Endodermal cell (in vitro differentiated cells): ENCODE data around the gene INKA2. TPM values are rescaled to one million over a fixed set of nuclear protein-coding genes. Genes with fewer than 3 reads are reported as not detected.

ENCODE experiments used
- DNase-seq: peaks from one replicate; pipeline ENCODE4 v3.0.0-alpha.2; 2017
- H3K27ac ChIP-seq: 2 replicates; pipeline ENCODE4 v1.5.1; 2013; ENCODE audit warnings: mild to moderate bottlenecking, low read depth, low read length, moderate library complexity
- H3K27me3 ChIP-seq: 2 replicates; pipeline ENCODE4 v1.6.1; 2013; ENCODE audit warnings: mild to moderate bottlenecking, low read length, moderate library complexity; ENCODE audit not compliant: insufficient read depth, control insufficient read depth, poor library complexity, severe bottlenecking
- H3K36me3 ChIP-seq: 2 replicates; pipeline ENCODE4 v1.7.0; 2013; ENCODE audit warnings: mild to moderate bottlenecking, low read length, moderate library complexity; ENCODE audit not compliant: control insufficient read depth, insufficient read depth
- H3K4me1 ChIP-seq: one replicate; pipeline ENCODE4 v1.7.0; 2013; ENCODE audit warnings: low read length; ENCODE audit not compliant: control insufficient read depth, insufficient read depth
- H3K4me3 ChIP-seq: 2 replicates; pipeline ENCODE4 v1.5.1; 2013; ENCODE audit warnings: mild to moderate bottlenecking, low read length, moderate library complexity
- H3K9ac ChIP-seq: 2 replicates; pipeline ENCODE4 v1.6.1; 2013; ENCODE audit warnings: mild to moderate bottlenecking, low read length, moderate library complexity; ENCODE audit not compliant: poor library complexity, severe bottlenecking; ENCODE audit errors: extremely low read depth
- H3K9me3 ChIP-seq: 2 replicates; pipeline ENCODE4 v1.6.1; 2013; ENCODE audit warnings: mild to moderate bottlenecking, low read length, moderate library complexity; ENCODE audit not compliant: control insufficient read depth
- H3K27ac Mint-ChIP-seq: 2 replicates; pipeline ENCODE4 v1.8.0; 2020; ENCODE audit warnings: mixed read lengths
- H3K27me3 Mint-ChIP-seq: 2 replicates; pipeline ENCODE4 v1.8.0; 2021; ENCODE audit warnings: mild to moderate bottlenecking, mixed read lengths; ENCODE audit not compliant: insufficient read depth
- H3K36me3 Mint-ChIP-seq: 2 replicates; pipeline ENCODE4 v1.8.0; 2020; ENCODE audit warnings: low read depth, mixed read lengths
- H3K4me1 Mint-ChIP-seq: 2 replicates; pipeline ENCODE4 v1.8.0; 2020; ENCODE audit warnings: mixed read lengths
- H3K4me3 Mint-ChIP-seq: 2 replicates; pipeline ENCODE4 v1.8.0; 2020; ENCODE audit warnings: mild to moderate bottlenecking, moderate library complexity, mixed read lengths
- H3K9me3 Mint-ChIP-seq: 2 replicates; pipeline ENCODE4 v1.8.0; 2020; ENCODE audit warnings: mild to moderate bottlenecking, mixed read lengths
- WGBS, 2 experiments: methylation state at CpG; one replicate each; pipeline versions ENCODE4 v1.1.5 to v1.1.7; 2013; ENCODE audit warnings: missing lambda C conversion rate in 2 of 2, mixed read lengths in 1 of 2; ENCODE audit not compliant: insufficient coverage in 1 of 2, insufficient read length in 1 of 2; 5-methylcytosine and 5-hydroxymethylcytosine counted together
- total RNA-seq, 2 donors: library from RNA; stranded (reverse); fragmentation: NEBNext Ultra II Directional in 1 of 2; extraction: Animal tissue kit (Norgen Biotek cat#: 25700) in 1 of 2; gene quantifications; 2 replicates in 1 of 2; 3 replicates in 1 of 2; pipeline ENCODE4 v1.2.1, GENCODE V29; 2021
- TF ChIP-seq, protein P1 (sequence below): fragments of 200-600 bp; sonication (generic); conservative IDR thresholded peaks from 2 replicates; pipeline ENCODE4 v1.5.0; 2021; ENCODE audit warnings: antibody characterized with exemption, mild to moderate bottlenecking

The INKA2 gene
- total RNA-seq, 2 donors from 2014 or later = 1.4 to 1.9 TPM

- 93% methylated on average over 3 to 5 of the region's 5 CpGs for WGBS, 2 experiments
- H3K4me1 ChIP-seq = peaks cover 10% of the 10 kb centered on the region
- Mint-ChIP-seq H3K4me3 (no peak overlapping the region), H3K36me3 (no peaks in the 10 kb centered on the region), H3K27me3 (peaks cover 3% of the 10 kb centered on the region), H3K27ac (no peak overlapping the region), H3K9me3 (no peaks in the 10 kb centered on the region), H3K4me1 (peaks cover 9% of the 10 kb centered on the region)
- H3K36me3 ChIP-seq = no peaks in the 10 kb centered on the region
- no peak for DNase-seq
- peak overlapping the region; percentile 45 for H3K27ac ChIP-seq
- peaks cover 17% of the 10 kb centered on the region for H3K27me3 ChIP-seq
- TF ChIP-seq, protein P1, sequence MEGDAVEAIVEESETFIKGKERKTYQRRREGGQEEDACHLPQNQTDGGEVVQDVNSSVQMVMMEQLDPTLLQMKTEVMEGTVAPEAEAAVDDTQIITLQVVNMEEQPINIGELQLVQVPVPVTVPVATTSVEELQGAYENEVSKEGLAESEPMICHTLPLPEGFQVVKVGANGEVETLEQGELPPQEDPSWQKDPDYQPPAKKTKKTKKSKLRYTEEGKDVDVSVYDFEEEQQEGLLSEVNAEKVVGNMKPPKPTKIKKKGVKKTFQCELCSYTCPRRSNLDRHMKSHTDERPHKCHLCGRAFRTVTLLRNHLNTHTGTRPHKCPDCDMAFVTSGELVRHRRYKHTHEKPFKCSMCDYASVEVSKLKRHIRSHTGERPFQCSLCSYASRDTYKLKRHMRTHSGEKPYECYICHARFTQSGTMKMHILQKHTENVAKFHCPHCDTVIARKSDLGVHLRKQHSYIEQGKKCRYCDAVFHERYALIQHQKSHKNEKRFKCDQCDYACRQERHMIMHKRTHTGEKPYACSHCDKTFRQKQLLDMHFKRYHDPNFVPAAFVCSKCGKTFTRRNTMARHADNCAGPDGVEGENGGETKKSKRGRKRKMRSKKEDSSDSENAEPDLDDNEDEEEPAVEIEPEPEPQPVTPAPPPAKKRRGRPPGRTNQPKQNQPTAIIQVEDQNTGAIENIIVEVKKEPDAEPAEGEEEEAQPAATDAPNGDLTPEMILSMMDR = no peak
- no peak overlapping the region for H3K9ac ChIP-seq
- H3K9me3 ChIP-seq = no peaks in the 10 kb centered on the region
- H3K4me3 ChIP-seq = no peak overlapping the region
Measured at GRCh38 chr1:111733992-111734341, 5.2 kb downstream of the INKA2 start.

GRCh38 chr1:111733183-111733991 is 5.8 kb downstream of the INKA2 start:
- TF ChIP-seq, protein P1 = no peak
- Histone ChIP-seq H3K9me3 (no peaks in the 10 kb centered on the region), H3K9ac (no peak overlapping the region), H3K27me3 (peaks cover 17% of the 10 kb centered on the region), H3K4me1 (peaks cover 9% of the 10 kb centered on the region), H3K36me3 (no peaks in the 10 kb centered on the region), H3K27ac (peak overlapping the region; percentile 45), H3K4me3 (no peak overlapping the region)
- Mint-ChIP-seq H3K4me3 (no peak overlapping the region), H3K27ac (no peak overlapping the region), H3K9me3 (no peaks in the 10 kb centered on the region), H3K27me3 (no peaks in the 10 kb centered on the region), H3K36me3 (no peaks in the 10 kb centered on the region), H3K4me1 (peaks cover 7% of the 10 kb centered on the region)
- WGBS, 2 experiments = 83 to 91% methylated on average over 3 to 9 of the region's 9 CpGs
- DNase-seq = no peak

DNA sequence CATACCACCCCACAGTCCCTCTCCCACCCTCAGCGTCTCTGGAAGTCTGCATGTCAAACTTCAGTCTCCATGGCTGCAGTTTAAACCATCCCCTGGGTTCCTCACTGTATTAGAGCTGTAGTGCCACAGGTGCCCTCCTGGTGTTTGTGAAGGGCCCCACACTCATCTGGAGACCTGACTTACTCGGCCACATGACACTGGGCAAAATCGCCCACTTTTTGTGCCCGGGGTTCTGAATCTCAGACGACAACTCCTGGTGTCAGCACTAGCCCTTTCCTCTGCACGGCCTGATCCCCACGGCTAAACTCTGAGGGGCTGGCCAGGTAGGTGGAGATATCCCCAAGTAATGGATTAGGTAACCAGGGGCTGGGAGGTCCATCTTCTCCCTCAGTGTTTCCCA is 6.5 kb downstream of the INKA2 start:
- Histone ChIP-seq H3K27me3 (peaks cover 11% of the 10 kb centered on the region), H3K36me3 (no peaks in the 10 kb centered on the region), H3K4me1 (peaks cover 3% of the 10 kb centered on the region), H3K9ac (no peak overlapping the region), H3K9me3 (no peaks in the 10 kb centered on the region), H3K27ac (no peak overlapping the region), H3K4me3 (no peak overlapping the region)
- TF ChIP-seq, protein P1 = no peak
- H3K4me1 Mint-ChIP-seq = peaks cover 3% of the 10 kb centered on the region
- H3K36me3 Mint-ChIP-seq = no peaks in the 10 kb centered on the region
- 84 to 90% methylated on average over 5 to 7 of the region's 7 CpGs for WGBS, 2 experiments
- no peak overlapping the region for H3K27ac Mint-ChIP-seq
- H3K9me3 Mint-ChIP-seq = no peaks in the 10 kb centered on the region
- no peak overlapping the region for H3K4me3 Mint-ChIP-seq
- DNase-seq = no peak
- no peaks in the 10 kb centered on the region for H3K27me3 Mint-ChIP-seq
